ENCODE measurements around the gene NFYB.

DNA sequence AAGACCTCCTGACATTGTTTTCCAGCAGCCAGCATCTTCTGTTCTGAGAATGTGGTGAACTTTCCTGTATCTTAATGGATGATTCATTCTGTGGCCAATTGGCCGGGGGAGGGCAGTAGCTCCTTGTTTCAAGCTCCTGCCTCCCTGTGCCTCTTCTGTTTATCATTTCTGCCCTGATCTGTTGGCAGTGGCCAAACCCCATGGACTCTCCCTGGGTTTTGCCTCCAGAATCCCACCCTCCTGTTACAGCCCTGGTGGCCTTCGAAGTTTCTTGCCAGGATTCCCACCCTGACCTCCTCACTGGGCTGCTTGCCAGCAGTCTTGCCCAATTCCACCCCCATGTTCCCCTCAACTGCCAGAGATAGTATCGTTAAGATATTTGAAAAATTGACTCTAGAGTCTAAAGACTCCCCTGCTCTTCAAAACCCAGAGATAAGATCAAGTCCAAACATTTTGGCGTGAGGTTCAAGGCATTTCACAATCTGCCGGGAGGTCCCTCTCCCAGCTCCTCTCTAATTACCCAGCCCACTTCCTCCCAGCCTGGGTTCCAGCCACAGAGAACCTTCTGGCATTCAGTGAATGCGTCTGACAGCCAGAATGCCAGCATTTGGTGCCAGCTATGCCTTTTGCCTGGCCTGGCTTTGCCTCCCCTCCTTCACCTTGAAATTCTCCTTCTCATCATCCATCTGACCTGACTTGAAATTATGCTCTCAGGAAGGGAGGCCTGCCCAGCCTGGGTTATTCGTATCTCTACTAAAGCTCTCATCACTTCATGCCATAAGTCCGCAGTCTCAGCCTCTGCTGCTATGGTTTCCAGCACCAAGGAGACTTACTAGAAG lies 39.9 kb upstream of the NFYB start:
- TF ChIP-seq POLR2A (IDR thresholded peaks at IDR 0.05), result no peak
- TF ChIP-seq POLR2AphosphoS5 (IDR thresholded peaks at IDR 0.05), result peak; percentile 89
- TF ChIP-seq, protein P1, sequence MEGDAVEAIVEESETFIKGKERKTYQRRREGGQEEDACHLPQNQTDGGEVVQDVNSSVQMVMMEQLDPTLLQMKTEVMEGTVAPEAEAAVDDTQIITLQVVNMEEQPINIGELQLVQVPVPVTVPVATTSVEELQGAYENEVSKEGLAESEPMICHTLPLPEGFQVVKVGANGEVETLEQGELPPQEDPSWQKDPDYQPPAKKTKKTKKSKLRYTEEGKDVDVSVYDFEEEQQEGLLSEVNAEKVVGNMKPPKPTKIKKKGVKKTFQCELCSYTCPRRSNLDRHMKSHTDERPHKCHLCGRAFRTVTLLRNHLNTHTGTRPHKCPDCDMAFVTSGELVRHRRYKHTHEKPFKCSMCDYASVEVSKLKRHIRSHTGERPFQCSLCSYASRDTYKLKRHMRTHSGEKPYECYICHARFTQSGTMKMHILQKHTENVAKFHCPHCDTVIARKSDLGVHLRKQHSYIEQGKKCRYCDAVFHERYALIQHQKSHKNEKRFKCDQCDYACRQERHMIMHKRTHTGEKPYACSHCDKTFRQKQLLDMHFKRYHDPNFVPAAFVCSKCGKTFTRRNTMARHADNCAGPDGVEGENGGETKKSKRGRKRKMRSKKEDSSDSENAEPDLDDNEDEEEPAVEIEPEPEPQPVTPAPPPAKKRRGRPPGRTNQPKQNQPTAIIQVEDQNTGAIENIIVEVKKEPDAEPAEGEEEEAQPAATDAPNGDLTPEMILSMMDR (IDR thresholded peaks at IDR 0.05), result peak in 3 of 4 experiments; percentile 23 to 38 (median 32)
